A375 (cell line): ENCODE results near the gene GVQW3. TPM values are rescaled to one million over a fixed set of nuclear protein-coding genes. Genes with fewer than 3 reads are reported as not detected.

Source experiments
- small RNA-seq: library from RNA; depleted of rRNA; stranded (forward); fragments of <200 nt; gene quantifications from one replicate; pipeline ENCODE3, GENCODE V24; 2014
- total RNA-seq: library from RNA; depleted of rRNA; stranded (reverse); fragments of >200 nt; shearing (Covaris generic); gene quantifications from 2 replicates; pipeline ENCODE4 v1.2.3, GENCODE V29; 2014; rRNA removed

Gene GVQW3
- 4.4 and 4.6 TPM in 2 replicates for total RNA-seq

DNA sequence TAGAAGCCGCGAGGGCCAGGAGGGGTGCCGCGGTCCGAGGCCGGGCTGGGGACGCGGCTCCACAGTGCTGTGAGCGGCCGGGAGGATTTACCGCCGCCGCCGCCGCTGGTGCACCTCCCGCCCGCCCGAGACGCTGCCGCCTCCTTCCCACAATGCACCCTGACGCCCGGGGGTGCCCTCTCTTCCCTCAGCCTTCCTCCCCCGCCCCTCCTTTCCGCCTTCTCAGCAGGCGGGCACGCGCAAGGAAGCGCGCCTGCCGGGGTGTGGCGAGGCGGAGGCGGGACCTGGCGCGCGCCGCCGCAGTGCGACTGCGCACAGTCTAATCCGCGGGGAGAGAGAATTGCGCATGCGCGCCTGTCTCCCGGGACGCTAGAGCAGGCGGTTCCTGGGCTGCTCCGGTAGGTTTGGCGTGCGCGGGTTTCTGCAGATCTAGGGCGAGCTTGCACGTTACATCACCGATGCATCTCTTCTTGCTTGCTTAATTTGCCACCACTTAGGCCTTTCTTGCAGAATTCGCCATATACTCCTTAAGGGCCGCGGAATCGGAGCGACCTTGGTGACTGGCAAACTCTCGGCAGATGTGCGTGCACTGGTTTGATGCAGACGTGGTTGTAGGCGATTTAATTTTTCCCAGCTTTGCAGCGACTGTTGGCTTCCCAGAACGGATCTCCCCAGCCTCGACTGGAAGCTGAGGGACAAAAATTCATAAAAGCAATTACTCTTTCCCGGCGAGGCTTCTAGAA, at the start of gene GVQW3, which contains the start of gene THAP12:
Gene GVQW3, plus strand, starts transcription at position 347 of the 743 bp plus-strand sequence. CDS start 506 bp downstream, outside the sequence.
Gene THAP12, minus strand, starts transcription at position 156 of the 743 bp plus-strand sequence. CDS start 296 bp downstream, outside the sequence.

DNA sequence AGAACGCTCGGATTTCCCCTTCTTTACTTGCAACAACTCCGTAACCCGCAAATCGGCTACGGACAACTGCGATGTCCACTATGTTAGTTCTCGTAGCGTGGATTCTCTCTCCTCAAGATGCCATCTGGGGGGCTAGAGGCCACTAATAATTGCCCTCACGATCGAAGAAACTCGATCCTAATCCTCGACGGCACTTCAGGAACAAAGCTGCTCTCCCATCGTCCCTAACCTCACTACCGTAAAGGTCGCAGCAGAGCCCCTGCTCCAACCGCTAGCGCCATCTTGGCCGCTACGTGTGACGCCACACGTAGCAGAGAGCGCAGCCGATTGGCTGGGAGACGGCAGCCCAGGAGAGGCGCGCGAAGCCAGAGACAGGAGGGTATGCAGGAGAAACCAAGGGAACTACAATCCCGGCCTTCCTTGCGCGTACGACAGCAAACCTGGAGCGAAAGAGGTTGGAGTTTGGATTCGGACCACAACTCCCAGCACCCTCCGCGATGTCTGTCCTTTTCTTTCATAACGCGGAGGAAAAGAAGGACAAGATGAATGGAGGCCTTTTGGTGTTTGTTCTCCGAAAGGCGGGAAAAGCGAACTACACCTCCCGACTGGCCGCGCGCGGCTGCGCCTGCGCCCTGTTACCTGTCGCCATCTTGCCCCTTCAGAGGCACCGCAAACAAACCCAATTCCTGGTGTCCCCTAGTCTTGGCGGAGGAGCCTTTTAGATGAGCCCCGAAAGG, 63.4 kb downstream of the GVQW3 start, which contains the start of gene EMSY:
Gene EMSY, plus strand, starts transcription at position 635 of the 737 bp plus-strand sequence. CDS start 1,921 bp downstream, outside the sequence.

Small RNAs within 50 kb of the gene (small RNA-seq; reads per million reads assigned to genes)
- not detected for gene RF00019

Other genes with a start within 250 kb of the GVQW3 start
- gene WNT11, start 174.8 kb upstream of the GVQW3 start, total RNA-seq = 0.16 and 0.19 TPM in 2 replicates
- 41.2 and 46.3 TPM in 2 replicates for gene THAP12, start 191 bp upstream of the GVQW3 start, total RNA-seq
- 25.6 and 34.3 TPM in 2 replicates for gene EMSY, start 63.7 kb downstream of the GVQW3 start, total RNA-seq